NCI-H146 treated with DMSO at 0.1 percent for 48 hours (cell line): ENCODE data around the gene BCOR.

ENCODE experiments used
- DNase-seq: peaks from one replicate; lab custom pipeline; 2025; ENCODE audit not compliant: unreplicated experiment; lab: John Stamatoyannopoulos, UW

Gene BCOR

GRCh38 chrX:40097504-40098263 lies at the start of gene BCOR:
BCOR (minus strand) TSS chrX:40097958; CDS start chrX:40077929, 20,029 bp downstream.
- DNase-seq = peak; percentile 35

GRCh38 chrX:40147126-40147952 lies 49.6 kb upstream of the BCOR start:
- no peak for DNase-seq

GRCh38 chrX:40146262-40147125 lies 48.7 kb upstream of the BCOR start:
- no peak for DNase-seq

GRCh38 chrX:40145923-40146261 lies 48.1 kb upstream of the BCOR start:
- no peak for DNase-seq

- no peak for DNase-seq
Observed at GRCh38 chrX:40145001-40145922, 47.5 kb upstream of the BCOR start.

- no peak for DNase-seq
Observed at GRCh38 chrX:40144576-40144975, 46.8 kb upstream of the BCOR start.

GRCh38 chrX:40143987-40144386 lies 46.2 kb upstream of the BCOR start:
- no peak for DNase-seq

GRCh38 chrX:40143001-40143400 lies 45.2 kb upstream of the BCOR start:
- no peak for DNase-seq

- DNase-seq = no peak
Observed at GRCh38 chrX:40142417-40142816, 44.7 kb upstream of the BCOR start.

GRCh38 chrX:40140706-40141499 lies 43.1 kb upstream of the BCOR start:
- DNase-seq = no peak

- DNase-seq = no peak
Observed at GRCh38 chrX:40132751-40133150, 35.0 kb upstream of the BCOR start.

GRCh38 chrX:40131654-40132337 lies 34.0 kb upstream of the BCOR start:
- no peak for DNase-seq

GRCh38 chrX:40130207-40130606 lies 32.4 kb upstream of the BCOR start:
- DNase-seq = no peak

- no peak for DNase-seq
Observed at GRCh38 chrX:40127052-40127451, 29.3 kb upstream of the BCOR start.

- no peak for DNase-seq
Observed at GRCh38 chrX:40122487-40122886, 24.7 kb upstream of the BCOR start.

GRCh38 chrX:40121618-40122017 lies 23.9 kb upstream of the BCOR start:
- DNase-seq = no peak

- no peak for DNase-seq
Observed at GRCh38 chrX:40120838-40121580, 23.3 kb upstream of the BCOR start.

GRCh38 chrX:40117715-40118285 lies 20.0 kb upstream of the BCOR start:
- no peak for DNase-seq
